Stimulated activated CD4-positive, alpha-beta T cell treated with anti-CD3 and anti-CD28 coated beads, Interleukin-4, amount 100 ng/mL, for 24 hours (primary cell): Measurements from ENCODE around the gene KCNQ4.

Experiments
- DNase-seq: peaks from one replicate; pipeline ENCODE4 v3.0.0-alpha.2; 2020

KCNQ4 gene

DNA sequence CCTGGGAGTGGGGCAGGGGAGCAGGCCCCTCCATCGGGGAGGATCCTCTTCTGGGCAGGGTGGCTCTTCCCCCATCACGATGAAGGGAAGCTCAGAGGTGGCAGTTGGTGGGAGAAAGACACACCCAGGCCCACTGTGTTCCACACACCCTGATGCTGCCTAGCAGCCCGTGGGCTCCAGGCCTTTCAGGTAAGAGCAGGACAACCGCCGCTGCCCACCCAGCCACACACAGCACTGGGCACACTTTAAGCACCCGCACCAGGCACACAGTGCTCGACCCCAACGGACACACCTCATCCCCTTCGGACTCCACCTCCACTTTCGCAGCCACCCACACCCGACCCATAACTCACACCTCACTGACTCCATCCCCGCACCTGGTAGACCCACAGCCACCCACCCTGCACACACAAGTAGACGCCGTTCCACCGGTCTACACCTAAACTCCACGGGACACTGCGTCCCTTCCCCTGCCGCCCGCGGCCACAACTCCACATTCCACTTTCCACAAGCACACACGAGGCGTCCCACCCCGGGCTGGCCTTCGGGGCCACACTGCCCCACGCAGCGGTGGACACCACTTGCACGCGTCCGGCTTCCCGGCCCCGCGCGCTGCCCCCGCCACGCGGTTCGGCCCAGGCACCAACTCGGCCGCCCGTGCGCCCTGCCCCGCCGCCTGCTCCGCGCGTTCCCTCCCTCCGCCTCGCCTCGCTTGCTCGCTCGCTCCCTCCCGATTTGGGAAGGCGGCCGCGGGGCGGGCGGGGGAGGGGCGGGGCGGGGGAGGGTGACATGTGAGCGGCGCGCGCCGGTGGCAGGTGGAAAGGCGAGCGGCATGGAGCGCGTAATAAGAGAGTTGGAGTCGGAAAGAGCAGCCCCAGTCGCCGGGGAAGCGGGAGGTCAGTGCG, at the start of gene KCNQ4:
Gene KCNQ4, plus strand, starts transcription at position 787 of the 905 bp plus-strand sequence. CDS start 307 bp downstream, outside the sequence.
- no peak for DNase-seq

- DNase-seq = no peak
Measured at GRCh38 chr1:40734882-40735628, 48.5 kb upstream of the KCNQ4 start.

- no peak for DNase-seq
Measured at GRCh38 chr1:40736085-40736531, 47.5 kb upstream of the KCNQ4 start.

- no peak for DNase-seq
Measured at GRCh38 chr1:40738831-40739230, 44.8 kb upstream of the KCNQ4 start.

- no peak for DNase-seq
Measured at GRCh38 chr1:40739455-40740008, 44.1 kb upstream of the KCNQ4 start.

GRCh38 chr1:40740039-40740996, 43.3 kb upstream of the KCNQ4 start:
- DNase-seq = no peak

- no peak for DNase-seq
Measured at GRCh38 chr1:40740997-40741736, 42.4 kb upstream of the KCNQ4 start.

- DNase-seq = peak; percentile 12
Measured at GRCh38 chr1:40742363-40743061, 41.1 kb upstream of the KCNQ4 start.

DNA sequence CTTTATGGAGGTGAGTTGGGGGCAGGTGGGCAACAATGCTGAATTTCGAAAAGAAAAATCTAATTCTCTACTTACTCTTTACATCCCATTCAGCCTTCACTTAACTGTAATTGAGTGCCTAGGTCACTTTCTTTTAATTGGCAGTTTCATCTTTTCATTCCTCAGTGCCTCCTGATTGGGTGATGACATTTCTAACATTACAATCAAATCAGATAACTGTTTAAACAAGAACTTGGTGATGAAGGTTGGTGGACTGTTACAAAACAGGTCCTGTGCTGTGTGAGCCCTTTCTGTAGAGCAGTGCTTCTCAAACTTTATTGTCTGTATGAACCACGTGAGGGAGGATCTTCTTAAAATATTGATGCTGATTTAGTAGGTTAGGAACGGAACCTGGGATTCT, 40.1 kb upstream of the KCNQ4 start:
- DNase-seq = no peak

DNA sequence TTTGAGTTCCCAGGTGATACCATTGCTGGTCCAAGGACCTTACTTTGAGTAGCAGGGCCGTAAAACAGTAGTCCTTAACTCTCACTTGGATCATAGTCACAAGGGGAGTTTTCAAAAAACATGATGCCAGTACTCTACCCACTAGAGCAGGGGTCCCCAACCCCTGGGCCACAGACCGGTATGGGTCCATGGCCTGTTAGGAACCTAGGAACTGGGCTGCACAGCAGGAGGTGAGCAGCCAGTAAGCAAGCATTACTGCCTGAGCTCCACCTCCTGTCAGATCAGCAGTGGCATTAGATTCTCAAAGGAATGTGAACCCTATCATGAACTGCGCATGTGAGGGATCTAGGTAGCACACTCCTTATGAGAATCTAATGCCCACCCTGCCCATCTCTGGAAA, 39.7 kb upstream of the KCNQ4 start:
- no peak for DNase-seq

DNA sequence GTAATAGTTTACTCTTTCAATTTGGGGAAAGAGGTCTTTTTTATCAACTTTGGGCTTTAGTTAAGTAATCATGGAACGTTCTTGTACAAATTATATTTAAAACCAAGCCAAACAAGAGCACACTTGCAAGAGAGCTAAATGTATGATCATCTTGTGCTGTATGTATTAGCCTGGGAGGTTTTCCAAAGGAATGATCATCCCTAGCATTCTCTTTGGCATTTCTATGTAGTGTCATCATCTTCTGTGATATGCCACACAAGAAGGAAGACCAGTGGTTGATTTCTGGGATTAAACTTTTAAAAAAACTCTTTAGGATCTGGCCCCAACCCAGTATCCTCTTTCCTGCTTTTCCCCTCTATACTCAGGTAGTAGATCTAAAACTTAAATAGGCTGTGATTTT, 38.4 kb upstream of the KCNQ4 start:
- DNase-seq = no peak

DNA sequence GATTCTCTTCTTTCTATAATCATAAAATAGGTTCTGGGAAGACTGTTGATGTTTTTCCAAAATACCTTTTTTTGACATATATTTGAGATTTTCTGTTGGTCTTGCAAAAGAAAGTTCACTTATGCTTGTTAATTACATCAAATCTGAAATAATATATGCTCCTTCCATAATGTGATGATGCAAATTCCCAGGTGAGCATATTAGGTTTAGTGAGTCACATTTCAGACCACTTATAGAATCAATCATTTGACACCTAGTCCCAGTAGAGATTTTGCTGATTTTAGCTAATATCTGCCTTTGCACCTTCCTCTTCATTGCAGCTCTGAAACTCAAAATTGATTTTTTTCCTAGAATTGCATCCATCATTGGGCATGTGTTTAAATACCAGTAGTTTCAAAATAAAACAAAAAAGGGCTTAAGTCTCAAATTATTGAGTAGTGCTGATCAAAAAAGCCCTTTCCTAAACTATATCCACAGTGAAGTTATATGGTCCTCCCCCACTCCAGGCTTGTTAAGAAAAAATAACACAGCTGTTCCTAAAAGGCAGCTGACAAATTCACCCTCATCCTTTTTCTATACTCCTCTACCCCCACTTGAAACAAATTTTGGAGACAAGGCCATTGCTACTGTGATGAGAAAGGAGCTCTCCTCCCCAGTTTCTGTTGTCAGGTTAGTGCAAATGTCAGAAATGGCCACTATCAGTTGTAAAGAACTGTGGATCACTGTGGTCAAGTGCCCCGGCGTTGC, 37.1 kb upstream of the KCNQ4 start:
- no peak for DNase-seq

GRCh38 chr1:40748841-40749718, 34.5 kb upstream of the KCNQ4 start:
- no peak for DNase-seq

DNA sequence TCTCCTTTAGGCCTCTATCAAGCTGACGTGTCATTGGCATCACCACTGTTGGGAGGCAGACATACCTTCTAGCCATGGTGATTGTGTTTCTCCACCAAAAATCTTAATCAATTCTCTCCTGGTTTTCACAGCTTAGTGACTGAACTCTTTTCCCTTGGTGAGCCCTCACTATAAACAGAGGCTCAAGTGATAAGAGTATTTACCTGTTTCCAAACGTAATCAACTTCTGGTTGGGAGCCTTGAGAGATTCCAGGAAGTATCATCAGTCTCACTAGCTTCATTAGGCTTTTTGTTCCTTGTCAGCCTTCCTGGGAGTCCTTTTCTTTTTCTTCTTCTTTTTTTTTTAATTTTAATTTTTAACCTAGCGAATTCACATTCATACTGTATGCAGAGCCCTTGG, 33.8 kb upstream of the KCNQ4 start:
- no peak for DNase-seq

GRCh38 chr1:40750451-40750908, 33.1 kb upstream of the KCNQ4 start:
- DNase-seq = no peak

GRCh38 chr1:40751802-40752201, 31.8 kb upstream of the KCNQ4 start:
- no peak for DNase-seq

- DNase-seq = no peak
Measured at GRCh38 chr1:40753142-40753882, 30.3 kb upstream of the KCNQ4 start.

- DNase-seq = no peak
Measured at GRCh38 chr1:40754201-40754600, 29.4 kb upstream of the KCNQ4 start.
